Stimulated activated CD4-positive, alpha-beta T cell treated with anti-CD3 and anti-CD28 coated beads, Interleukin-2, amount 100 ng/mL, for 24 hours (primary cell): ENCODE measurements around the gene ENOPH1.
"Not testable (repeated sequence)": the region's sequence is repeated elsewhere in the genome, so short reads cannot be mapped to it uniquely, and the experiment has no call there.

Experiments used
- DNase-seq, 2 donors: peaks; one replicate each; pipeline ENCODE4 v3.0.0-alpha.2; 2020

Gene ENOPH1

DNA sequence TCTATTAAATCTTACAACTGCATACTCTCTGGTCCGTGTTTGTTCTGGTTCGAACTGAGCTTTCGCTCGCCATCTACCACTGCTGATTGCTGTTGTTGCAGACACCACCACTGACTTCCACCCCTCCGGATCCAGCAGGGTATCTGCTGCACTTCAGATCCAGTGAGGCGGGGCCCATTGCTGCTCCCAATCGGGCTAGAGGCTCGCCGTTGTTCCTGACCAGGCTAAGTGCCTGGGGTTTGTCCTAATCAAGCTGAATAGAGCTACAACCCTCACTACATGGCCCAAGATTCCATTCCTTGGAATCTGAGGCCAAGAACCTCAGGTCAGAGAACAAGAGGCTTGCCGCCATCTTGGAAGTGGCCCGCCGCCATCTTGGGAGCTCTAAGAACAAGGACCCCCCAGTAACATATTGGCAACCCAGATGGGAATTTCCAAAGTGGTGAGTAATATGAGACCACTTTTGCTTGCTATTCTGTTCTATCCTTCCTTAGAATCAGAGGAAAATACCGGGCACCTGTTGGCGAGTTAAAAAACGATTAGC lies 43.3 kb downstream of the ENOPH1 start:
- DNase-seq, result no peak

DNA sequence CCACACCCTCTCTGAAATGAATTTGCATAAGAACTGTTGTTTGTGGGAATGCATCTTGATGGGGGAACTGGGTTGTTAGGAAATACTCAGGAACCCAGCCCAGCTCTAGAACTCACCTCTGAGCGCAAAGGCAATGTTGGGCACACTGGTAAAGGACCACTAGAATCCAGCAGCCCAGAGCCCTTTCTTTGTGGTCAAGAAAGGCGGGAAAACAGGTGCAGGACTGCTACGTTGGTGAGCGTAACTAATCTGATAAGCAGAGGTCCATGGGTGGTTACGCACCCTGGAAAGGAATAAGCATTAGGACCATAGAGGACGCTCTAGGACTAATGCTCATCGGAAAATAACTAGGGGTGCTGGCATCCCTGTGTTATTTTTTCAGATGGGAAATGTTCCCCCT lies 45.5 kb downstream of the ENOPH1 start:
- DNase-seq, result not testable (repeated sequence)

DNA sequence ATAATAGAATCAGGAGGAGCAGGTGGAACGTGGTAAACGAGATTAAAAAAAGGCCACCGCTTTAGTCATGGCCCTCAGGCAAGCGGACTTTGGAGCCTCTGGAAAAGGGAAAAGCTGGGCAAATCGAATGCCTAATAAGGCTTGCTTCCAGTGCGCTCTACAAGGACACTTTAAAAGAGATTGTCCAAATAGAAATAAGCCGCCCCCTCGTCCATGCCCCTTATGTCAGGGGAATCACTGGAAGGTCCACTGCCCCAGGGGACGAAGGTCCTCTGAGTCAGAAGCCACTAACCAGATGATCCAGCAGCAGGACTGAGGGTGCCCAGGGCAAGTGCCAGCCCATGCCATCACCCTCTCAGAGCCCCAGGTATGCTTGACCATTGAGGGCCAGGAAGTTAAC lies 47.1 kb downstream of the ENOPH1 start:
- not testable (repeated sequence) for DNase-seq

DNA sequence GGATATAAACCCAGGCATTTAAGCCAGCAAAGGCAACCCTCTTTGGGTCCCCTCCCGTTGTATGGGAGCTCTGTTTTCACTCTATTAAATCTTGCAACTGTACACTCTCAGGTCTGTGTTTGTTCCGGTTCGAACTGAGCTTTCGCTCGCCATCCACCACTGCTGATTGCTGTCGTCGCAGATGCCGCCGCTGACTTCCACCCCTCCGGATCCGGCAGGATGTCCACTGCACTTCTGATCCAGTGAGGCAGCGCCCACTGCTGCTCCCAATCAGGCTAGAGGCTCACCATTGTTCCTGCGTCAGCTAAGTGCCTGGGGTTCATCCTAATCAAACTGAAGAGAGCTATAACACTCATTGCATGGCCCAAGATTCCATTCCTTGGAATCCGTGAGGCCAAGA lies 49.2 kb downstream of the ENOPH1 start:
- DNase-seq, result no peak

DNA sequence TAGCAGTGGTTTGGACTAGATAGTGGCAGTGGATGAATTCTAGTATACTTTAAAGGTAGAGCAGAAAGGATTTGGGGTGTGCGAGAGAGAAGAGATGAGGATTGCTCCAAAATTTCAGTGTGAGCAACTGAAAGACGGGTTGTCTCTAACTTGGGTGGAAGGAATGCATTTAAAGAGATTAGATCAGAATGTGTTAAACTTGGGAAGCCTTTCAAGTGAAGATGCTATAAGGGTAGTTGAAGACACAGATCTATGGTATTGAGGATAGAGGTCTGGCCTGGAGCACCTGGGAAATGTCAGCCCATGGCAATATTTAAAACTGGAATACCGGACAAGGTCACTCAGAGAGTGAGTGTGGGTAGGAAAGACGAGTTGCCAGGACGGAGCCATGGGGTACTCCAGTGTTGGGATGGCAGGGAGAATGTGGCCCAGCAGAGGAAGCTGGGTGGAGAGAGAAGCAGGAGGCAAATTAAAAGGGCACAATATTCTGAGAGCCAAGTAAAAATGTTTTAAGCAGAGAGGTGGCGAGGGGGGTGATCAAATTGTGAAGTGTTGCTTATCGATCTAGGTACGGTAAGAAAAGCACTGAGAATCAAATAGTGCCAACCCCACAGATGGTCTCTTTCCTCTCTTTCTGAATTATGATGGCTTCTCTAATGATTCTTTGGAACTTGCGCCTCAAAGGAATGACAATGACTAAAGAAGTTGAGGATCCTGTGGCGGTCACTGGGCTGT lies 50.5 kb downstream of the ENOPH1 start:
- DNase-seq, result no peak

DNA sequence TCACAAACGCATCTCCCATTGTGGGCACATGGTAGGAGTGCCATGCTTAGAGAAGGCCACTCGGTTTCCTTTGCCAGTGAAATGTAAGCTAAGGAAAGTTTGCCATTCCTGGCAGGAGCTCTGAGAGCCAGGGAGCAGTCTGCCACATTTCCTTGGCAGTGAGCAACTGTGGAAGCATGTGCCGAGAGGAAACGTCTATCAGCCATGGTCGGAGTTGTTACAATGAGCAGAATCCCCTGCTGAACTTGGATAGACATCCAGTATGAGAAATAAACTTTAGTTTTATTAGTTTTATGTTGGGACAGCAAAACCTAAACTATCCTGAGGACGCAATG lies 51.1 kb downstream of the ENOPH1 start:
- no peak for DNase-seq

DNA sequence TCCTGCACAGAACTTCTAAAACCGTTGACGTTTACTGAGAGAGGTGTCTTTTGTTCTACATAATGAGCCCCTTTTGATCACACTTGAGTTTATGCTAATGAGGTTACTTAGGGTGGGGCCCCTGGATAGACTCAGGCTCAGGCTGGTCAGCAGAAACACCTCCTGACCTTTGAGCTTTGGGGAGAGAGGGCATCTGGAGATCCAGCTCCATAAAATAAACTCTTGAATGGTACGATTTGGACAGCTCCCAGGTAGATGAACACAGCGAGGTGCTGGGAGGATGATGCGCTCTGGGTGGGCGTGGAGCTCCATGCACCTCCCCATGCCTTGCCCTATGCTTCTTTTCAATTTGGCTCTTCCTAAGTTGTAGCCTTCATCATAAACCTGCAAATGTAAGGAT lies 52.0 kb downstream of the ENOPH1 start:
- no peak for DNase-seq

DNA sequence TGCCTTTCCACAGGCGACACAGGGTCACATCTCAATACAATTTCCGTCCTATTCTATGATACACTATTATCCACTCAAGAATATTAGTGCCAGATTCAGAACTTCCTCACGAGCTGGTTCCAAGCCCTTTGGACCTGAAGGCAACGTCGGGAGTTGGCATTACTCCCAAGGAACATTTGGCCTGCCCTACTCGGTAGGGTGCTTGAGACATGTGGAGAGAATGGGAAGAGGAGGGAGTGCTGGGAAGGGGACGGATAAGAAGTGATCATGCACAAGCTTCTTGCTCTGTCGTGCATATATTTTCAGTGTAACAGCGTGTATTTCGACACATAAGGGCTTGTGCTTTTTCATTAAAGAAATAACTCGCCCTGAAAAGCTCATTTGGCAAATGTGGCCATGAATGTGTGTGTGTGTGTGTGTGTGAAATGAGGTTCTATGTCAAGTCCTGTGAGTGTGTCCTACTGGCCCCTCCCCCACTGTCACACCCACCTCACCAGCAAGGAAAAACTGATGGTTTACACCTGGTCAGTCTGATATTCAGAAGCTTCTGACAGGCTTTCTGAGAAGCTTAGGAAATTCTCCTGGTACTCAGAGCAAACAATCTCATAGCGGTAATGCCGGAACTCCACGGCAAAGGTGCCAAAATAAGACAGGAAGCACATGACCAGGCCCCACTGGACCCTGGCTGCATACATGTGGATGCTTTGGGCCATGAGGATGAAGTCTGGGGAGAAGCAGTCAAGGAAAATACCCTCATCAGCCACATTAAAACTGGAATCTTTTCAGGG lies 54.8 kb downstream of the ENOPH1 start:
- no peak for DNase-seq

DNA sequence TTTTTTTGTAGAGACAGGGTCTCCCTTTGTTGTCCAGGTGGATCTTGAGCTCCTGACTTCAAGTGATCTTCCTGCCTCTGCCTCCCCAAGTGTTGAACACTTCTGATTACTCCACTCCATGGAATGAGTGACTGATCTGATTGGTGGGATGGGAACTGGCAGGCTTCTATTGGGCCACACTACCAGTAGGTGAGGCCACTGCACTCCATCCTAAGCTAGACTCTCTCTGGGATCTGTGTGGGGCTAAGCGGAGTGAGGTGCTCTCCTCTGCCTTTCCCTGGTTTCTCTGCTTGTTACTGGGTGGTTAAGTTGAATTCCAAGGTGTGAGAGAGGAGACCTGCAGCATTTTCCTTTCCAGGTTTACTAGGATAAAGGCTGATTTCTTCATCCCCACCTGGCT lies 58.7 kb downstream of the ENOPH1 start:
- DNase-seq, result no peak

DNA sequence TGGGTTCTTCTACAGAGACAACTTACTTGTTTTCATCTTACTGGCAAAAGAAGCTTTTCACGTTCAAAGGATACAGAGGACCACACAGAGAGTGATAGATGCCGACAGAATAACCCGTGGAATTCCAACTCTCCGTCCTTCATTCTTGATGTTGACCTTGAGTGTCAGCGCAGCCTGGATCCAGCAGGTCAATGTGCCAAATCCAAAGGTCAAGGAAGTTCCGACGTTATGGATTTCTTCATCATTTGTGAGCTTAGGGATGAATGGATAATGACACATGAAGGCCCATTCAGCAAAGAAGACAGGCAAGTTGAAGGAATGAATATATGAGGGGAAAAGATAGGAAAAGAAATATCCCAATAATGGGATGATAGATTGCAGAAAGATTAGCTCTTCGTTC lies 59.6 kb downstream of the ENOPH1 start:
- no peak for DNase-seq

DNA sequence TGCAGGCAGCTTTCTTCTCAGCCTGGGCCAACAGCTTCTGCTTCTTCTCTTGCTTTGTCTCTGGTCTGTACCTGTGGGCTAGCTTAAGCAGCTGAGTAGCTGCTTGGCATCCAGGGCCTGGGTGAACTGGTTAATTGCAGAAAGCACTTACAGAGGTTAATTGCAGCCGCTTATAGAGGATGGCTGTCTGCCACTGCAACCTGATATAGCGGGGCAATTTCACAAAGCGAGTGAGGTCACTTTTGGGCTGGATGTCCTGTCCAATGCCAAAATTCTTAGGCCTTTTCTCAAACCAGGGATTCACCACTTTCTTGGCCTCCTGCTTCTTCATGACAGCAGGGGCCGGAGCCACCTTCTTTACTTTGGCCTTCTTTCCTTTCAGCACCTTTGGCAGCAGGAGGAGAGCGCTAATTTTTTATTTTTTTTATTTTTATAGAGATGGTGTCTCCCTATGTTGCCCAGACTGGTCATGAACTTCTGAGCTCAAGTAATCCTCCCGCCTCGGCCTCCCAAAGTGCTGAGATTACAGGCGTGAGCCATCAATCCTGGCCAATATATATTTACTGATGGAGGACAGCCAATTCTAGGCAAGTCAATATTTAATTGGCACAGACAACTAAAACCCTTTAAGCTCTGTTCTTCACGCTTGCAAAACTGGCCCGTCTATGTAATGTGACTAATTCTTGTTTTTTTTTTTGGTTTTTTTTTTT lies 61.0 kb downstream of the ENOPH1 start:
- no peak for DNase-seq

DNA sequence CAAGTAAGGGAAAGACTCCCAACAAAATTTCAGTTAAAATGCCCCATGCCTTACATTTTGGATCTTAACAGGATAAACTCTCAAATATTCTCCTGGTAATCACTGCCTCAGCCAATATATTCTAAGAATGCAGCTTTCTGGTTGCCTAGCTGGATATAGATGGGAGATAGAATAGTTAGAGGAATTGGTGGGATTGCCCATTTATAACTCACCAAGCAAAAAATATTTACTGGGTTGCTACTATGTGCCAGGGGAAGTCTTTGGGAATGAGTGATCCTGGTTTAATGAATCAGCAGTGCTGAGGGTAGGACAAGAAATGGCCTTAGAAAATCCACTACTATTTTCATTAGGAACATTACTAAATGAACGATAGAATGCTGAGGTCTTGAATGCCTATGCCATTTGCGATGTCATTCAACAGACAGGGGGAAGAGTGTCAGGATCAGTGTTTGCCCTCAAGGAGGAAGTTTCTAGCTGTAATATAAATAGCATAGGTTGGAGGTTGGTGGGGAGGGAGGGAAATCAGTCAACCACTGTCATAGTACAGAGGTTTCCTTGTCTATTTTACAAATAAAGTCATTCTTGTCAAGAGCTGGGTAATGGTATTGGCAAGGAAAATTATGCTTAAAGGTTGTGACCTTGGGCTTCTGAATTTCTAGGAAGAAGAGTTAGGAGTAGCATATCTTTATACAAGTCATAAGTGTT lies 63.5 kb downstream of the ENOPH1 start:
- no peak for DNase-seq

DNA sequence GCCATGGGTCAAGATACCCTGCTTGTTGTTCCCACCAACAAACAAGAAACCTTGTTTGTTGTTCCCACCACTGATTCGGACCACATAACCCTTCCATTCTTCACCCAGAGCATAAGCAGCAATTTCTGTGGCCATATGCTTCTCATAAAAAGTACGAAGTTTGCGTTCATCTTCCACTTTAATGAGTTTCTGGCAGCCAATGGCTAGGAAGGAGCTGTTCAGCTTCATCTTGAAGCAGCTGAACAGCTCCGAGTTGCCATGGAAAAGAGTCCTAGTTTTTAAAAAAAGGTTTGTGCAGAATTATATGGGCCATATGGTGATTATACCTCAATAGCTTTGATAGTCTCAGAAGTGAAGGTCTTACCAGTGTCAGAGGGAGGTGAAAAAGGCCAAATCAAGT lies 65.3 kb downstream of the ENOPH1 start:
- DNase-seq, result no peak

DNA sequence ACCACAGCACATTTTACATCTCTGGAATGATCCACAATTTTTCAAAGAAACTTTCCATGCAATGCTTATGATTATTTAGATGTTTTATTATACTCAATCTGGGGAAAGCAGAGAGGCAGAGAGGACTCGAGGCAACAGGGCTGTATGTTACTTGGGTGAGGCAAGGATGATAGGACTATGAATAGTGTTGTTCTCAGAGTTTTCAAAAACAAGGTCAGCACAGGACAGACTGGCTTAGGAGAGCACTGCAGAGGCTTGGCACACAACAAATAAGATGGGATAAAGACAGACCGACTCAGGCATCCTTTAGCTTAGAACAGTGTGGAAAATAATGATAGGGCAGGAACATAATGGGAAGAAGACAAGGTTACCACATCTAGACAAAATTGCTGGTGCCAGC lies 66.0 kb downstream of the ENOPH1 start:
- no peak for DNase-seq

DNA sequence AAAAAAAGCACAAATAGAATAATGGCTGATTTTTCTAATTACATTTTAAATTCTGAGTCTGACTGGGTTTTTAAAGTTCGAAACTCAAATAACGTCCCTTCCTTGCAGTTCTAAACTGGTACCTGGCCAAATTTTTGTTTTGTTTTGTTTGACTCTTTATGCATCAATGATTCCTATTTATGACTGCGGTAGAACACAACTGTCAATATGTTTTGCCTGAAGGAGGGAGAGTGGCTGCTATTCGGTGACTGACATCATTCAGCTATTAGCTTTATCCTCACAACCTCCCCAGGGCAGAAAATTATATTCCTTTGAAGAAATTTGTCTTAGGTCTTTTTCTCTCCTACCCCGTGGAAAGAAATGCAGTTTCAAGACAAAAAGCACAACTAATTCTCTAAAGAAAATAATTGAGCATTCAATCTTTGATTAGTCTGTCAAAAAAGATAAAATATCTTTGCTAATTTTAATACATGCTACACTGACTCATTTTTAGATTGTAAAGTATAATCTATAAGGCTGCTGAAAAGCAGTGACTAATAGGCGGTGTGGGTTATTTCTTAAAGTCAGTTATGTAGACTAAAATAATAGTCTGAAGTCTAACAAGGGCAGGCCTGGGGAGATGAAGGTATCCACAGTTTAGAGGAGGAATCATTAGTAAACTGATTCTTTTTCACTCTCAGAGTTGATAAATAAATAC lies 69.5 kb downstream of the ENOPH1 start:
- no peak for DNase-seq

DNA sequence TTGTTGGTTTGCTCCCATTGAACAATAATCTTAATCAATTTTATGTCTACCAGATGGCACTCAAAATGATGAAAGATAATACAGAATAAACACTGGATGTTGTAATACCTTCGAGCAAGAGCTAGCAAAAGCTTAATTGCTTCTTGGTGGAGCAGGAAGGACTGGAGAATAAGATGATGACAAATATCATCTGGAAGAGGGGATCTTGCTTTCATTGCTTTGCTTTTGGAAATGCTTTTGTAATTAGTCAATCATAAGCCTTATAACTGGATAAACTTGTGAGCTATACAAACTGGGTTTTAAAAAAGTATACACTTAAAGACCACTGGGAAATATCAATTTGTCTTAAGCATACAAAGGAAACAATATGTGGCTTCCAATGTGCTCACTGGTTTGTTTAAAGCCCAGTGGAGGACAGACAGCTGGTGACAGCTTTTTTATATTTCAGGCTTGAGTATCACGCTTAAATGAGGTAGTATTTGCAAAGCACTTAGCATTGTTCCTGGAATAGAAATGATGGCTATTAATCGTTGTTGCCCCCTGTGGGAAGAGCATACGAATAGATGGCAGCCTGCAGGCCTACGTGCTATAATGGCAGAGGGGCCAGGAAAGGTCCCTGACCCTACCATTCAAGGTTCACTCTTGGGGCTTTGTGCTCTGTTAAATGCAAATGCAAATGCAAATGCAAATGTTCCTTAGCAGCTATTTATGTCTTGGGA lies 70.2 kb downstream of the ENOPH1 start:
- no peak for DNase-seq

DNA sequence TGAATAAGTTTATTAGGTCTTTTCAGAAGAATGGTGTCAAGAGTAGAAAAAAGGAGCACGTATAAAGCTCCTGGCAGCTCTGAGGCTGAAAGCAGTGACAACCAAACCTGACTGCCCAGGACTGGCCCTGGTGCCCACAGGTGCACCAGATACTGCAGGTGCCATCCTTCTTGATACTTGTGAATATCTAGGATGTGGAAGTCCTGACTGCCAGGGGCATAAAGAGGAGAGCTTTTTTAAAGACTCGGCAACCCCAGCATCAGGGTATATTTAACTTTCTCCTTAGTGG lies 70.7 kb downstream of the ENOPH1 start:
- DNase-seq, result no peak

DNA sequence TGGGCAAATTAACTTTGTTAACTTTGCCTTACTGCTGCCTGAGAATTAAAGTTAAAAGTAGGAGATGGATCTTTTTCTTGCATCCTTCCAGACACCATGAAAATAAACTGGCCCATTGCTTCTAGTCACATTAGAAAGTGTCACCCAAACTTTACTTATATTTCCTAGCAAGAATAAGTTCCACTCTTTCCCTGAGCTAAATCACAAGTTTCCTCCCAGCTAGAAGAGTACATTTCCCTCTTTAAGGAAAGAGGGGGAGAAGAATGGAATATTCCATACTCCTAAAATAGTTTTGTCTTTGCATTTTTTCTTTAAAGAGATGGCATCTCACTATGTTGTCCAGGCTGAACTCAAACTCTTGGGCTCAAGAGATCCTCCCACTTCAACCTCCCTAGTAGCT lies 77.6 kb downstream of the ENOPH1 start:
- DNase-seq, result no peak

DNA sequence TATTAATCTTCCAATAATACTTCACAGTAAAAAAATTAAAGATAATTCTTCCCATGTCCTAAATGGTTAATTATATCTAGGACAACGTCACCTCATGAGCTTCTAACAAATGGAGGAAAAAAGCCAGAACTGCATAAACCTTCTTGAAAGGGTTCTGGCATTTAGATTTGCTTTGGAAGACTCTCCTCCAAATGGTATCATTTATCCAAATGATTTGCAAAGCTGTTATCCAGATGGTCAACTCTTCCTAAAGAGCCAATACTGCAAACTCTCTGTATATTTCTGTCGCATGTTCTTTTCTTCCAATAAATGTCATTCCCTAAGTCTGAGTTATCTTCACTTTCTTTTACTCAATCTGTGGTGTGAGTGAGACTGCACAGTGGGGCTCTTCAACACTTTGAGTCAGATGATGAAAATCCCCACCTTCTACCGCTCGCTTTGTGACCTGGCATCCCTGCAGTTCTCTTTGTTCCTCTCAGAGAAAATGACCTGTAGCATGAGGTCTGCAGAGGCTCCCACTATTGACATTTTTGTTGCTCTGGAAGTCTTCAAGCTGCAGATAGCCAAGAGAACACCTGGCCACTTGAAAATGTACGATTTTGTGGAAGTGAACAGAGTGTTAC lies 78.5 kb downstream of the ENOPH1 start:
- no peak for DNase-seq

DNA sequence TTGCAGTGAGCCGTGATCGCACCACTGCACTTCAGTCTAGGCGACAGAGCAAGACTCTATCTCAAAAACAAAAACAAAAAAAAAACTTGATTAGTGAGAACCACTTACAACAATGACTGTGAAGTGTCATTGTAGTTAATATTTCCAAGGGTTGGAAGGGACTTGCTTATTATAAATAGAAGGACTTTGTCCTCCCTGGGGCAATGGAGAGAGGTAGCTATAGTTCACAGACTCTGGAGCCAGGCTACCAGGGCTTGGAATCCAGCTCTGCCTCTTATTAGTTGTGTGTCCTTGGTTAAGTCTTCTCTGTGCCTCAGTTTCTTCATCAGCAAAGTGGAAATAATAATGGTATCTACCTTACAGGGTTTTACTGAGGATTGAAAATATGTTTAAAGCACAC lies 79.8 kb downstream of the ENOPH1 start:
- DNase-seq, result no peak
